NCI-H446 treated with DMSO at 0.1 percent for 48 hours (cell line): ENCODE measurements around the gene ZBED5.
A peak's percentile ranks its signal among the peaks of the same experiment; 100 is the strongest.
"Not testable (repeated sequence)": the region's sequence is repeated elsewhere in the genome, so short reads cannot be mapped to it uniquely, and the experiment has no call there.

Source experiments
- DNase-seq: peaks from one replicate; lab custom pipeline; 2025; lab: John Stamatoyannopoulos, UW

Gene ZBED5

DNA sequence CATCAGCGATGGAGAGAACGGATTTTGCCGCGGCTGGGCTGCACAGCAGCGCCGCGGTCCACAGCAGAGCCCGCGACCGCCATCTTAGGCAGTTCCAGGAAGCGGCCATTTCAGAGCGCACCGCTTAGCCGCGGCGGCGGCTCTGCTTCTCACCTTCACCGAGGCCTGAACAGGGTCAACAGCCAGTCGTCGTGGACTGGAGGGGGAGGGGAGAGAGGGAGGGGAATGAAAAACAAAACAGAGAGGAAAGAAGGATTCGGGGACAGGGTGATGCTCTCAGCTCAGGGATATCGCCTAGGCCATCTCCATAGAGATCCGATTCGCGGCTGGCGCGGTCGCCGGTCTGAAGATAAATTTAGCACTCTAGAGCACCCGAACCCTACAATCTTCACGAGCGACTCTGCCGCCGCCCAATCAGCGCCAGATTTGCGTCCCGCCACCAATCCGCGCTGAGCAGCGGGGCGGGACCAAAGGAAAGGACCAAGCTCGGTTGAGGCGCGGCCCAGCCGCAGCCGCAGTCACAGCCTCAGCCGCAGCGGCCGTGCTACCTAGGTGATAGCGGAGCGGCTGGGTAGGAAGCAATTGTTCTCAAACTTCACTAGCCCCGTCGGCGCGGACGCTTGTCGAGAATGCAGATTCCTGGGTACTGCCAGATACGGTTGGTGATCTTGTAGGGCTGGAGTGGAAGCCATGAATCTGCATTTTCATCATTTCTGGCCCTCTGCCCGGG lies at the start of gene ZBED5:
ZBED5 (minus strand) TSS at position 345 of the 730 bp plus-strand sequence. CDS start 3,108 bp downstream, outside the sequence.
- peak; percentile 96 for DNase-seq

GRCh38 chr11:10906521-10906920 lies 48.7 kb upstream of the ZBED5 start:
- peak; percentile 15 for DNase-seq

- DNase-seq: no peak
Observed at GRCh38 chr11:10902301-10903063, 44.6 kb upstream of the ZBED5 start.

- DNase-seq: no peak
Observed at GRCh38 chr11:10900681-10901415, 43.0 kb upstream of the ZBED5 start.

DNA sequence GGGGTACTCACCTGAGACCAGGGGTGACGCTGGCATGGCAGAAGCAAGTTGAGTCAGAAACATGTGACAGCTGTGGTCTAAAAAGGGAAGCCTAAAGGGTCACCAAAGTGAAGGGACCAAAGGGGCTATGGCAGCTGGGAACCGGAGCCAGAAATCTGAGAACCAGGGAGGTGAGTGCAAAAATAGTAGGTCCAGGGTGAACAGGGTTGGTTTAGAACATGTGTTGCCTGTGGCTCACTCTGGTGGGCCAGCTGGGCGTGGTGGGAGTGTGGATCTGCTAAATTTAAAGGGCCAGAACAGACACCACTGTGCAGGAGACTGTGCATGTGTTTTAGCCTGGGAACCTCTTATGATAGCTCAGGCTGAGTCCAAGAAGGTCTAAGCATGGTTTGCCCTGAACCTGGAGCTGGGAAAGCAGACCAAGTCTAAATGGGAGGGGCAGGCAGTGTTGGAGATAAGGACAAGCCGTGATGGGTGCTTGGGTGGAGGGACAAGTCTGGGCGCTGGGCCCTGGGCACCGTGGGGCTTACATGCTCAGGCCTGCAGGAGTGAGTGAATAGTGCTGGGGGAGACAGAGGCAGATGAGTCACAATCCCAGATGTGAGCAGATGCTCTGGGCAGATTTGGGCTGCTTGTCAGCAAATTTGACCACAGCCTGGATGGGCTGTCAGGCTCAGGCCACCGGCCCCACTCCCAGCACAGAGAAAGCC lies 41.4 kb upstream of the ZBED5 start:
- peak; percentile 32 for DNase-seq

DNA sequence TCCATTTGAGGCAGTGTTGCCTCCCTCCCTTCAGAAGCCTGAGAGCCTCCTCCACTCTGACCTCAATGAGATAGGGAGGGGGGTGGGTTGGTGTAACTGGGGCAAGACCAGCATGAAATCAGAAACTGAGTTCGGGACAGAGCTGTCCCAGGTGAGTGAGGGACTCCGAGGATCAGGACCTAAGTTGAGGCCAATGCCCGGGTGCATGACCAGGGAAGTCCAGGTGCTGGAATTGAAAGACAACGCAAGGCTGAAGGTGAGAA lies 40.8 kb upstream of the ZBED5 start:
- no peak for DNase-seq

DNA sequence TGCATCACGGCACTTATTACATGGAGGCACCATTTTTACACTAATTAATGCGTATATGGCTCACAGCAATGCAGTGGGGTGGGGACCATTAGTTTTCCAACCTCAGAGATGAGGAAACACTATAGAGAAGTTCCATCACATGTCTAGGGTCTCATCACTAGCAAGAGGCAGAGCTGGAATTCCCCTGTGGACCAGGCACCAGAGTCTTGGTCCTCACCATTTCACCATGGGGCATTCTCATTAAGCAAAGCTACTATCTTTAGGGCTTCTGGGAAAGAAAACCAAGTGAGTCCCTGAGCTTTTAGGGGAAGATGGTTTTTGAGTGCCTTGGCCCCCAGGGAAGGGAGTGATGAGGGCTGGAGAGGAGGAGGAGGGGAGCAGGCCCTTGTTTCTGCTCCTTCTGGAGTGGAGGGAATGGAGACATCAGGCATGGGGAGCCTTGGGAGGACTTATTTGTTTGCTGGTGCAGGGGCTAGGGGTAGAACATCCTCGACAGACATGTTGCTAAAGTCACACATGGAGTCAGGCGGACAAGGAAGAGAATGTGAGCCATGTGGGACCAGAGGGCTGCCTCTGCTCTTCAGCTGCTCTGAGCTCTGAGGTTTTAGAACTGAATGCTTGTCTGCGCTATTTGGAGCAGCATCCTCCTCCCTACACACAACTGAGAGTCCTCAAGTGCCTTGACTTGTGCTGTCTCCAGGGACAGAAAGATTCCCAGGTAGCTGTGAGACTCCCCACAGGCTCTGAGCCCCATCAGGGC lies 40.3 kb upstream of the ZBED5 start:
- no peak for DNase-seq

- DNase-seq: no peak
Observed at GRCh38 chr11:10897150-10897549, 39.3 kb upstream of the ZBED5 start.

DNA sequence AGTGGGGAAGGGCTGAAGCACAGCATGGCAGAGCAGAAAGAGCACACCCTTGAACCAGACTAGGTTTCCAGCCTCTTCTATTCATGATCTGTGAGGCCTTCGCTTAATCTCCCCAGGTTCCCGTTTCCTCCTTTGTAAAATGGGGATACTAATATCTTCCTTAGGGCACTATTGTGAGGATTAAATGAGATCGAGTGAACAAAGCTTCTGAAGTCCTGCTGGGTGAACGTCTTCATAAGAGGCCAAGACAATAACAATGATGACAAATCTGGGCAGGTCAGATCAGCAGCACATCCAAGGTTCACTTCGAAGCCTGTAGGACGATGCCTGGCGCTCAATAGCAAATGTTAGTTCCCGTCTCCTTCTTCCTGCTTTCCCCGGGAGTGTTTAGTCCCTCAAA lies 38.6 kb upstream of the ZBED5 start:
- no peak for DNase-seq

GRCh38 chr11:10895285-10895684 lies 37.4 kb upstream of the ZBED5 start:
- no peak for DNase-seq

GRCh38 chr11:10894666-10895065 lies 36.8 kb upstream of the ZBED5 start:
- DNase-seq: no peak

- peak; percentile 58 for DNase-seq
Observed at GRCh38 chr11:10893714-10894151, 35.9 kb upstream of the ZBED5 start.

- DNase-seq: peak; percentile 47
Observed at GRCh38 chr11:10892250-10892649, 34.4 kb upstream of the ZBED5 start.

GRCh38 chr11:10891151-10891720 lies 33.4 kb upstream of the ZBED5 start:
- no peak for DNase-seq

DNA sequence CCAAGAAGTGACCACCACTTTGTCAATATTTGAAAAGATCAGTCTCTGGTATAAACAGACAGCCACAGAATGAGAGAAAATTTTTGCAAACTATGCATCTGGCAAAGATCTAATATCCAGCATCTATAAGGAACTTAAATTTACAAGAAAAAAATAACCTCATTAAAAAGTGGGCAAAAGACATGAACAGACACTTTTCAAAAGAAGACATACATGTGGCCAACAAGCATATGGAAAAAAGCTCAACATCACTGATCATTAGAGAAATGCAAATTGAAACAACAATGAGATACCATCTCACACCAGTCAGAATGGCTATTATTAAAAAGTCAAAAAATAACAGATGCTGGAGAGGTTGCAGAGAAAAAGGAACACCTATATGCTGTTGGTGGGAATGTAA lies 32.2 kb upstream of the ZBED5 start:
- not testable (repeated sequence) for DNase-seq

GRCh38 chr11:10887307-10887706 lies 29.5 kb upstream of the ZBED5 start:
- no peak for DNase-seq

DNA sequence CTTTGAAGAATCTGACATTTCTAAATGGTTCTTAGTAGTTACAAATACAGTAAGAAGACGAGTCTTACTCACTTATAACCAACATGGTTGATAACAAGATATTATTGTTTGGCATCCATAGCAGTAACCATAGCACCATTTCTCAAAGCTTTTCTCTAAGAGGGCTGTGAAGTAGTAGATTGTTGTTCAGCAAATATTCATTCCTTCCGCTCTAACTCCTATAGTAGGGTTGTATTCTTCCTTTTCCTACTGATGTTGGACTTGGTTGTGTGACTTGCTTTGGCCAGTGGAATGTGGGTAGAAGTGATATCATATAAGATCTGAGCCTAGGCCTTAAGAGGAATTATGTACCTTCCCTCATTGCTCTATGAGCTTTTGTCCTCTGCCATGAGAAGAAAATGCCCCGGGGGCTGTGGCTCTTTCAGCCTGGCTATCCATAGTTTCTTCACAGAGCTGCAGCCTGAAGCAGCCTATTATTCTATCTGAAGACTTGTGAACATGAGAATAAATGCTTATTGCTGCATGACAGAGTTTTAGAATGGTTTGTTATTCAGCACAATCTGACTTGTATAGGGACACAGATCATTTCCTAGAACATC lies 28.9 kb upstream of the ZBED5 start:
- DNase-seq: no peak

DNA sequence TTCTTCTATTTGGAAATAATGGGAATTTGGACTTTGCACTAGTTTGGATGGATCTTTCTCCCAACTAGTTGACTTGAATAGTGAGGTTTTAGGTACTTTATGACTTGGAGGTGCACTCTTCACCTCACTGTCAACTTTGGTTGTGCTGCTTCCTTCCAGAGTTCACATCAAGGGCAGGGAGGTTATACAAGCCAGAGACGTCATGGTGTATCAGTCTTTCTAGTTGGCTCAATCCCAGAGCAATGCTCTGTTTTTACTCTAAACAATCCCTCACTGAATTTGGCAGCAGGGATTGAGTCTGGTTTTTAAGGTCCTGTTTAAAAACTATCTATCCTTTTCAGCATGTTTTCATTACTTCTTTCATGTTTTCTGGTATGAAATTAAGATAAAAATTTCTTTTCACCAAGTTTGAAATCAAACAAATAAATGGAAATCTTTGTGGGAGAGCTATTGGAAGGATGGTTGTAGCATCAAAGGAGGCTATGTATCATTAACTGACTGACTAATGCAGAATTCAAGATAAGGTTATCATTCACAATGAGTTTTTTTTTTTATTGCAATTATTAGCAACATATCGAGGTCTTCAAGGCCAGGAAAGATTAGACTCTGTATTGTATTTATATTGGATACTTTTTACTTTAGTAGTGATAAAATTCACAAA lies 28.0 kb upstream of the ZBED5 start:
- peak; percentile 8 for DNase-seq

DNA sequence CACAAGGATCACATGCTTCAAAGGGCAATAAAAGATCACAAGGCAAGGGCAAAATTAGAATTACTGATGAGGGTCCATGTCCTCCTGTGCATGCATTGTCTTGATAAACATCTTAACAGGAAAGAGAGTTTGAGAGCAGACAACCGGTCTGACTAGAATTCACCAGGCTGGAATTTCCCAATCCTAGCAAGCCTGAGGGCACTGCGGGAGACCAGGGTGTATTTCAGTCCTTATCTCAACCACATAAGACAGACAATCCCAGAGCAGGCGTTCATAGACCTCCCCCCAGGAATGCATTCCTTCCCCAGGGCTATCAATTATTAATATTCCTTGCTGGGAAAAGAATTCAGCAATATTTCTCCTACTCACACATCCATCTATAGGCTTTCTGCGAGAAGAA lies 26.4 kb upstream of the ZBED5 start:
- not testable (repeated sequence) for DNase-seq

DNA sequence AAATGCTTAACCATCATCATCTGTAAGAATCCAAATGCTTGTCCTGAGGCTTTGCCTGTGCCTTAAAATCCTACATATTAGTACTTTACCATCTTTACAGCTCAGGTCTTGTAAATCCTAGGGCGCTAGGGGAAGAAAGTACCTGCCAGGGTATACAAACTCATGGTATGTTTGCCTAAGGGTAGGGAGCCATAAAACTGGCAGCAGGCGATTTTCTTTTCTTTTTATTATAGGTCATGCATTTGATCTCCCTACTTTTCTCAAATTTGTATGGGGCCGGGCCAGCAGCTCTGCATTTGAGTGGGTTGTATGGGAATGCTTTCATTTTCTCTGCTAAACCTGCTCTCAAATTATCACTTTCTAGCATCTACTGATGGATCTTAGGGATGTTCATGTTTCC lies 24.0 kb upstream of the ZBED5 start:
- DNase-seq: no peak
